PFSK-1 (cell line): ENCODE results near the gene TPBGL.

Source experiments
- POLR2AphosphoS5 ChIP-seq: IDR thresholded peaks from 2 replicates; pipeline ENCODE4 v1.6.1; 2012; ENCODE audit warnings: low read depth, mild to moderate bottlenecking, control low read depth, low read length, moderate library complexity
- TAF1 ChIP-seq: IDR thresholded peaks from 2 replicates; pipeline ENCODE4 v1.6.1; 2012; ENCODE audit warnings: low read length, control low read depth, borderline replicate concordance; ENCODE audit not compliant: insufficient read depth
- TF ChIP-seq, protein P1 (sequence below), 2 experiments: IDR thresholded peaks; 2 replicates each; pipeline versions ENCODE4 v1.6.1 to v1.8.0; 2011 to 2012; ENCODE audit warnings: low read depth in 2 of 2, low read length in 2 of 2, control low read depth in 1 of 2, inconsistent platforms in 1 of 2, mild to moderate bottlenecking in 1 of 2, moderate library complexity in 1 of 2; ENCODE audit not compliant: insufficient read depth in 1 of 2

GRCh38 chr11:75270896-75271418 is 30.4 kb downstream of the TPBGL start:
- TF ChIP-seq TAF1 (no peak), POLR2AphosphoS5 (no peak)
- TF ChIP-seq, protein P1, sequence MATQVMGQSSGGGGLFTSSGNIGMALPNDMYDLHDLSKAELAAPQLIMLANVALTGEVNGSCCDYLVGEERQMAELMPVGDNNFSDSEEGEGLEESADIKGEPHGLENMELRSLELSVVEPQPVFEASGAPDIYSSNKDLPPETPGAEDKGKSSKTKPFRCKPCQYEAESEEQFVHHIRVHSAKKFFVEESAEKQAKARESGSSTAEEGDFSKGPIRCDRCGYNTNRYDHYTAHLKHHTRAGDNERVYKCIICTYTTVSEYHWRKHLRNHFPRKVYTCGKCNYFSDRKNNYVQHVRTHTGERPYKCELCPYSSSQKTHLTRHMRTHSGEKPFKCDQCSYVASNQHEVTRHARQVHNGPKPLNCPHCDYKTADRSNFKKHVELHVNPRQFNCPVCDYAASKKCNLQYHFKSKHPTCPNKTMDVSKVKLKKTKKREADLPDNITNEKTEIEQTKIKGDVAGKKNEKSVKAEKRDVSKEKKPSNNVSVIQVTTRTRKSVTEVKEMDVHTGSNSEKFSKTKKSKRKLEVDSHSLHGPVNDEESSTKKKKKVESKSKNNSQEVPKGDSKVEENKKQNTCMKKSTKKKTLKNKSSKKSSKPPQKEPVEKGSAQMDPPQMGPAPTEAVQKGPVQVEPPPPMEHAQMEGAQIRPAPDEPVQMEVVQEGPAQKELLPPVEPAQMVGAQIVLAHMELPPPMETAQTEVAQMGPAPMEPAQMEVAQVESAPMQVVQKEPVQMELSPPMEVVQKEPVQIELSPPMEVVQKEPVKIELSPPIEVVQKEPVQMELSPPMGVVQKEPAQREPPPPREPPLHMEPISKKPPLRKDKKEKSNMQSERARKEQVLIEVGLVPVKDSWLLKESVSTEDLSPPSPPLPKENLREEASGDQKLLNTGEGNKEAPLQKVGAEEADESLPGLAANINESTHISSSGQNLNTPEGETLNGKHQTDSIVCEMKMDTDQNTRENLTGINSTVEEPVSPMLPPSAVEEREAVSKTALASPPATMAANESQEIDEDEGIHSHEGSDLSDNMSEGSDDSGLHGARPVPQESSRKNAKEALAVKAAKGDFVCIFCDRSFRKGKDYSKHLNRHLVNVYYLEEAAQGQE (IDR thresholded peaks at IDR 0.05; ENCODE audit: insufficient read depth in 1 of 2, low read depth in 2 of 2, low read length in 2 of 2): no peak
